NCI-H345 treated with DMSO at 0.1 percent for 48 hours (cell line): ENCODE results near the gene PPM1G.
"Not testable (repeated sequence)": the region's sequence is repeated elsewhere in the genome, so short reads cannot be mapped to it uniquely, and the experiment has no call there.

Experiments
- DNase-seq: peaks from one replicate; lab custom pipeline; 2025; ENCODE audit not compliant: unreplicated experiment; lab: John Stamatoyannopoulos, UW

The PPM1G gene

DNA sequence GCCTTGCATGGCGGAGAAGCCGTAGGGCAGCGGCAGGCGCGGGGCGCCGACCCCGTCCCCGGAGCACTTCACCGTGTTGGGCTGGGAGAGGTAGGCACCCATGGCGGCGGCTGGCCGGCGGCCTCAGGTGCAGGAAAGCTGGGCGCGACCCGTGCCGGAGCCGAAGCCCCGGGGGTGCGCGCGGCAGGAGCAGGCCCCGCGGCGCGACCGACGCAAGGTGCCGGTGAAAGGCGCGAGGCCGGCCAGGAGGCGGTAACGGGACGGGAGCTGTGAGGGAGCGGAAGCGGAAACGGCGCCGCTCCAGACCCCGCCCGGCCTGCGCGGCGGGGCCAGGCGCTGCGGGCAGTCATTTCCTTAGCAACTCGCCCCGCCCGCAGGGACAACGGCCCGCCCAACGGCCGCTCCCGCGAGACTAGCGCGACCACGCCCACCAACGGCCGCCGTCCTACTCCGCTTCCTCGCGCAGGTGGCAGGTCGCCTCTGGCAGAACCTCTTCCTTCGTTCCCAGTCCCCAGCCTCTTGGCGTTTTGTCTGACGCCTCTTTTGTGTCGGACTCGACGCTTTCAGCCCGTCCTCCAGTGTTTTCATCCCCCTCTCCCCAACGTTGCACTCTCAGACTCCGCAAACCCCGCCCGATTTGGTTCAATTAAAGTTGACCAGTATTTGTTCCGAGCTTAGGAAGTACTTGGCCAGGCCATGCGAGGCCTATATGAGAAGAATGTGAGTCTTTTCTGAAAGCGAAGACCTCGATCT, at the start of gene PPM1G:
PPM1G (minus strand) TSS at position 271 of the 753 bp plus-strand sequence; CDS start at position 102, 169 bp downstream.
- peak; percentile 94 for DNase-seq

- no peak for DNase-seq
Measured at GRCh38 chr2:27453968-27454367, 44.6 kb upstream of the PPM1G start.

DNA sequence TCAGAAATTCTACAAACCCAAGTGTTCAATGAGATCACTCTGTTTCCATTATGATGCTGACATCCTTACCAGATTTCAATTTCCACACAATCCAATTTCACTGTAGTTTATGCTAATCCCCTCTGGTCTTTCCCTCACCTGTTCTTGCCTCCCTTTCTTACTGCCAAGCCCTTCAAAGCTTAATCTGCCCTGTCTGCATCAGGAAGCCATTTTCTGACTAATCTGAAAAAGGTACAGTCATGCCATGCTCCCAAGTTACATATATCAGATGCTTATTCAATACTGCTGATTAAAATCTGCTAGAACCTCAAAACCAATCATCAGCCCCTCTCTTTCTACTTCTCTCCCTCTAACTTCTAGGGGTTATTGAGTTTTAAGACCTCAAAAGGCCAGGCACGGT, 41.7 kb upstream of the PPM1G start:
- no peak for DNase-seq

- DNase-seq, result no peak
Measured at GRCh38 chr2:27448381-27448780, 39.0 kb upstream of the PPM1G start.

GRCh38 chr2:27446057-27446456, 36.7 kb upstream of the PPM1G start:
- DNase-seq, result no peak

- DNase-seq, result no peak
Measured at GRCh38 chr2:27445615-27446014, 36.2 kb upstream of the PPM1G start.

DNA sequence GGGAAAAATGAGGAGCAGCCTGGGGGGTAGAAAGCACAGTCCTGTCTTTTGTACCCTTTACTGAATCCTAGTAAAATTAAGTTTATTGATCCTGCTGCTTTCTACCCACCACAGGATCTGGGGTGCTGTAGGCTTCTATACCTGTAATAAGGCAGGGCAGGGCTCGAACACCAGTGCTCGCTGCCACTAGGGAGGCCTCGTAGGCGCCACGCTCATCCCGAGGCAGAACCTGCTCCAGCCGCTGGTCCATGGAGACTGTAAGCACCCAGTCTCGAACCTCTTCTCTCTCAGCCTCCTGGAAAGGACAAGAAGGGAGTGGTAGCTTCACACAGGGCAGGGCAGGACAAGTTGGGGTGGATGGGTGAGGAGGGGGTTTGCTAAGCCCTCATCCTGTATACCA, 35.8 kb upstream of the PPM1G start:
- no peak for DNase-seq

DNA sequence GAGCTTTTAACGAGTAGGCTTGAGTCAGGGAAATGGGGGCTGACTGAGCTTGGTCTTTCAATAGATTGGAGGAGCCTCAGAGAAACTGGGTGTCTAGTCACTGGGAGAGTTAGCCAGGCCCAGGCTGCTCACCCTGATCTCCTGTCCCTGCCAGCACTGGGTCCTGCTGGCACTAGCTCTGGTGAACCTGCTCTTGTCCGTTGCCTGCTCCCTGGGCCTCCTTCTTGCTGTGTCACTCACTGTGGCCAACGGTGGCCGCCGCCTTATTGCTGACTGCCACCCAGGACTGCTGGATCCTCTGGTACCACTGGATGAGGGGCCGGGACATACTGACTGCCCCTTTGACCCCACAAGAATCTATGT, 33.5 kb upstream of the PPM1G start:
- DNase-seq, result no peak

DNA sequence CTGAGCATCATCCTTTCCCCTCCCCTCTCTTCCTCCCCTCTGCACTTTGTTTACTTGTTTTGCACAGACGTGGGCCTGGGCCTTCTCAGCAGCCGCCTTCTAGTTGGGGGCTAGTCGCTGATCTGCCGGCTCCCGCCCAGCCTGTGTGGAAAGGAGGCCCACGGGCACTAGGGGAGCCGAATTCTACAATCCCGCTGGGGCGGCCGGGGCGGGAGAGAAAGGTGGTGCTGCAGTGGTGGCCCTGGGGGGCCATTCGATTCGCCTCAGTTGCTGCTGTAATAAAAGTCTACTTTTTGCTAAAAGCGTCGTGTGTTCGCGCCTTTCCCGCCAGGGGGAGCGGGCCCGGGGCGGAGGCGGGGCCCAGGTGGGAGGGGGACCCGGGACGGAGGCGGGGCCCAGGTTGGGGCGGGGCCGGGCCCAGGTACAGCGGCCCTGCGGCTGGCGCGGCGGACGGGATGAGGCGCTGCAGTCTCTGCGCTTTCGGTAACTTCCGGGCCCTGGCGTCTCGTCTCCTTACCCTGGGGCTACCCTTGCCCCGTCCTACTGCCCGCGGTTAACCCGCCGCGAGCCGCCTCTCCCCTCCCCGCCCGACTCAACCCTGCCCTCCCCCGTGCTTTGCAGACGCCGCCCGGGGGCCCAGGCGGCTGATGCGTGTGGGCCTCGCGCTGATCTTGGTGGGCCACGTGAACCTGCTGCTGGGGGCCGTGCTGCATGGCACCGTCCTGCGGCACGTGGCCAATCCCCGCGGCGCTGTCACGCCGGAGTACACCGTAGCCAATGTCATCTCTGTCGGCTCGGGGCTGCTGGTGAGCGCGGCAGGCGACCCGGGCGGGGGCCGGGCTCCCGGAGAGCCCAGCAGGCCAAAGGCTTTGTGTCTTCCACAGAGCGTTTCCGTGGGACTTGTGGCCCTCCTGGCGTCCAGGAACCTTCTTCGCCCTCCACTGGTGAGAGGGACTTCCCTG, 32.8 kb upstream of the PPM1G start, which contains the start of gene KRTCAP3:
KRTCAP3 (plus strand) TSS at position 424 of the 962 bp plus-strand sequence; CDS start at position 456, 32 bp downstream.
- peak; percentile 60 for DNase-seq

GRCh38 chr2:27441226-27441926, 32.0 kb upstream of the PPM1G start:
- no peak for DNase-seq

- DNase-seq, result no peak
Measured at GRCh38 chr2:27435628-27436027, 26.2 kb upstream of the PPM1G start.

GRCh38 chr2:27431395-27431794, 22.0 kb upstream of the PPM1G start:
- DNase-seq, result no peak

- peak; percentile 72 for DNase-seq
Measured at GRCh38 chr2:27428978-27429541, 19.7 kb upstream of the PPM1G start.

GRCh38 chr2:27428213-27428977, 19.0 kb upstream of the PPM1G start, which contains the start of gene NRBP1:
Gene NRBP1, plus strand, starts transcription at chr2:27428631. Its CDS starts 4,643 bp downstream, at chr2:27433274.
- peak; percentile 93 for DNase-seq

GRCh38 chr2:27427863-27428212, 18.4 kb upstream of the PPM1G start:
- peak; percentile 60 for DNase-seq

- DNase-seq, result not testable (repeated sequence)
Measured at GRCh38 chr2:27425039-27425438, 15.6 kb upstream of the PPM1G start.

- DNase-seq, result no peak
Measured at GRCh38 chr2:27422958-27423357, 13.6 kb upstream of the PPM1G start.

DNA sequence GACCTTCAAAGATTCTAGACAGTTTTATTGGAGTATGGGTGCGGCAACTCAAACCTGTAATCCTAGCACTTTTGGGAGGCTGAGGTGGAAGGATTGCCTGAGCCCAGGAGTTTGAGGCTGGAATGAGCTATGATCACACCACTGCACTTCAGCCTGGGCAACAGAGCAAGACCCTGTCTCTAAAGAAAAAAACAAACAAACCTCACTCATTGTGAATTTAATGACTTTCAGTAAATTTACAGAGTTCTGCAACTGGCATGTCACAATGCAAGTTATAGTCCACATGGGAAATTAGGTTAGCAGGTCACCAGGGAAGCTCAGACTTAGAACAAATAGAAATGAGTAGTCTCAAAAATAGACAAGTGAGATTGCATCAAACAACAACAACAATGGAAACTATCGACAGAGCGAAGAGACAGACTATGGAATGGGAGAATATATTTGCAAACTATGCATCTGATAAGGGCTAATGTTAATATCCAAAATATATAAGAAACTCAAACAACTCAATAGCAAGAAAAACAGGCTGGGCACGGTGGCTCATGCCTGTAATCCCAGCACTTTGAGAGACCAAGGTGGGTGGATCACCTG, 12.4 kb upstream of the PPM1G start:
- DNase-seq, result no peak

GRCh38 chr2:27420996-27421395, 11.6 kb upstream of the PPM1G start:
- DNase-seq, result no peak

- DNase-seq, result no peak
Measured at GRCh38 chr2:27416151-27416550, 6.8 kb upstream of the PPM1G start.
